ENCODE results near the gene TMEM266.

DNA sequence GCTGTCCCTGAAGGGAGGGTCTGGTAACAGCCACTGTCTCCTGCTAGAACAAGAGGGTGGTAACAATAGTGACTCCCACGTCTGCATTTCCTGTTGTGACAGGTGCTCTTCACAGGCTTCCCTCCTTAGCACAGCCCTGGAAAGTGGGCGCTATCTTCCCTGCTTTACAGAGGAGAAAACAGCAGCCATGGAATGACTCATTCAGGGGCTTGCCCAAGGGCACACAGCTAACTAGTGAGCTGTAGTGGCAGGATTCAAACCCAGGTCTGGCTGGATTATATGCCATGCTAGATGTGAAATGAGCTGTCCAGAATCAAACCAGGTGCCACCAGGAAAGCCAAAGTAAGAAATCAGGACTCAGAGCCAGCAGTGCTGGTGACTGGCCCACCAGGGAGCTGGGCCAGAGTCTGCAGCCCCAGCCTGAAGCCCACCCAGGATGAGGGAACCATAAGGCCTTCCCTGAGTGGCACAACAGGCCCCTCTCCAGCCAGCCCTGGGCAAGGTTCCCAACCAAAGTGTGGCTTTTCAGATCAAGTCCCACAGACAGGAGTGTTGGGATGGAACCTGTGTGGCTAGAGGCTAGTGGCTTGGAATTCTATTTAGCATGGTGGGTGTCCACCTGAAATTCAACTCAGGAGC, 149.1 kb downstream of the TMEM266 start:
- TF ChIP-seq, protein P1, sequence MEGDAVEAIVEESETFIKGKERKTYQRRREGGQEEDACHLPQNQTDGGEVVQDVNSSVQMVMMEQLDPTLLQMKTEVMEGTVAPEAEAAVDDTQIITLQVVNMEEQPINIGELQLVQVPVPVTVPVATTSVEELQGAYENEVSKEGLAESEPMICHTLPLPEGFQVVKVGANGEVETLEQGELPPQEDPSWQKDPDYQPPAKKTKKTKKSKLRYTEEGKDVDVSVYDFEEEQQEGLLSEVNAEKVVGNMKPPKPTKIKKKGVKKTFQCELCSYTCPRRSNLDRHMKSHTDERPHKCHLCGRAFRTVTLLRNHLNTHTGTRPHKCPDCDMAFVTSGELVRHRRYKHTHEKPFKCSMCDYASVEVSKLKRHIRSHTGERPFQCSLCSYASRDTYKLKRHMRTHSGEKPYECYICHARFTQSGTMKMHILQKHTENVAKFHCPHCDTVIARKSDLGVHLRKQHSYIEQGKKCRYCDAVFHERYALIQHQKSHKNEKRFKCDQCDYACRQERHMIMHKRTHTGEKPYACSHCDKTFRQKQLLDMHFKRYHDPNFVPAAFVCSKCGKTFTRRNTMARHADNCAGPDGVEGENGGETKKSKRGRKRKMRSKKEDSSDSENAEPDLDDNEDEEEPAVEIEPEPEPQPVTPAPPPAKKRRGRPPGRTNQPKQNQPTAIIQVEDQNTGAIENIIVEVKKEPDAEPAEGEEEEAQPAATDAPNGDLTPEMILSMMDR (IDR thresholded peaks at IDR 0.05; ENCODE audit: low read length) = no peak
- no peak for TF ChIP-seq EZH2phosphoT487 (IDR thresholded peaks at IDR 0.05; ENCODE audit: low read length)

Measured in MM.1S (cell line).